ENCODE results near the gene MCTP2. TPM values are rescaled to one million over a fixed set of nuclear protein-coding genes. Genes with fewer than 3 reads are reported as not detected.
A peak's percentile ranks its signal among the peaks of the same experiment; 100 is the strongest.

The MCTP2 gene
- total and polyA plus RNA-seq, 9 of the 15 experiments (the other 6 are each of a cell fraction or from before 2014, with no cell fraction given) = 0.07 TPM; not detected in 8

GRCh38 chr15:94327356-94327936, 96.1 kb downstream of the MCTP2 start:
- 4% methylated on average over 2 of the region's 2 CpGs for WGBS (ENCODE audit: insufficient coverage, low coverage, missing lambda C conversion rate)
- H3K36me3 ChIP-seq (ENCODE audit: control insufficient read depth, insufficient read depth, low read length) = no peaks in the 10 kb centered on the region
- no peak for FAIRE-seq
- no peaks in the 10 kb centered on the region for H4K20me1 ChIP-seq (replicated peaks; ENCODE audit: control insufficient read depth, insufficient read depth, low read length)
- in situ Hi-C loops (cut with MboI) = no loop called here
- H3K4me3 ChIP-seq = no peak overlapping the region
- intact Hi-C loops (cut with micrococcal nuclease) = no loop called here
- H2AFZ ChIP-seq (ENCODE audit: low read depth, low read length) = no peak overlapping the region
- no peaks in the 10 kb centered on the region for H3K27me3 ChIP-seq (ENCODE audit: control insufficient read depth in 2 of 2, insufficient read depth in 2 of 2, low read length in 2 of 2)
- no peaks in the 10 kb centered on the region for H3K4me1 ChIP-seq (replicated peaks in 1 of 2; ENCODE audit: control insufficient read depth in 2 of 2, insufficient read depth in 2 of 2, low read length in 2 of 2)
- no peak overlapping the region for H3K27ac ChIP-seq (ENCODE audit: extremely low read depth, low read depth, low read length)
- no peaks in the 10 kb centered on the region for H3K9me1 ChIP-seq (ENCODE audit: control insufficient read depth, insufficient read depth, low read length)
- H3K9me3 ChIP-seq (replicated peaks; ENCODE audit: control insufficient read depth, insufficient read depth, low read depth, low read length) = no peaks in the 10 kb centered on the region
- H3K9ac ChIP-seq (ENCODE audit: insufficient read depth in 1 of 2, low read depth in 2 of 2, low read length in 2 of 2) = no peak overlapping the region
- H3K79me2 ChIP-seq (ENCODE audit: control insufficient read depth, insufficient read depth, low read length) = no peaks in the 10 kb centered on the region
- ChIA-PET CTCF (ENCODE audit: low intra/inter-chr PET ratio) (no interaction called here), POLR2A (no interaction called here)
- H3K4me2 ChIP-seq (ENCODE audit: insufficient read depth, low read length) = no peak overlapping the region
- peak; percentile 9 to 16 (median 12) for DNase-seq (ENCODE audit: extremely low read depth in 1 of 4, low spot score in 3 of 4)
- peak; percentile 55; the same call in 1 of the 3 replicates for ATAC-seq
- BruUV-seq (replicated peaks) = no TSS peak
- TF ChIP-seq CTCFL (IDR thresholded peaks at IDR 0.05; ENCODE audit: borderline replicate concordance, insufficient read depth, low read depth, low read length, poor library complexity, severe bottlenecking) (no peak), ZNF639 (CRISPR knock-in tag; conservative IDR thresholded peaks at IDR 0.05 in 1 of 2, IDR thresholded peaks at IDR 0.05 in 1 of 2) (no peak), ZNF76 (CRISPR knock-in tag; IDR thresholded peaks at IDR 0.05; ENCODE audit: borderline replicate concordance) (no peak), NFXL1 (CRISPR knock-in tag; IDR thresholded peaks at IDR 0.05) (no peak), ZFP1 (CRISPR knock-in tag; IDR thresholded peaks at IDR 0.05) (no peak), CTCF (IDR thresholded peaks at IDR 0.05 in 2 of 3, conservative IDR thresholded peaks at IDR 0.05 in 1 of 3; ENCODE audit: insufficient read depth in 2 of 3, low read depth in 1 of 3, low read length in 3 of 3) (peak; percentile 31 to 51 (median 41); a peak in 3 of 6 replicates), ZNF23 (CRISPR knock-in tag; IDR thresholded peaks at IDR 0.05) (no peak), HEY1 (CRISPR knock-in tag; IDR thresholded peaks at IDR 0.05; ENCODE audit: borderline replicate concordance) (no peak), PYGO2 (tag; IDR thresholded peaks at IDR 0.05) (no peak), RAD21 (CRISPR knock-in tag; conservative IDR thresholded peaks at IDR 0.05 in 1 of 2, IDR thresholded peaks at IDR 0.05 in 1 of 2) (peak; percentile 38 to 50; a peak in 3 of 4 replicates), HLTF (IDR thresholded peaks at IDR 0.05) (no peak), NRF1 (conservative IDR thresholded peaks at IDR 0.05 in 1 of 2, IDR thresholded peaks at IDR 0.05 in 1 of 2) (no peak), ZKSCAN8 (CRISPR knock-in tag; IDR thresholded peaks at IDR 0.05) (no peak), SMARCA4 (IDR thresholded peaks at IDR 0.05) (no peak), ZNF347 (CRISPR knock-in tag; IDR thresholded peaks at IDR 0.05; ENCODE audit: low read depth) (no peak)

Measured in K562 (cell line).